K562 (cell line): Measurements from ENCODE around the gene MAP1LC3B. TPM values are rescaled to one million over a fixed set of nuclear protein-coding genes. Genes with fewer than 3 reads are reported as not detected.

ENCODE experiments used
- BRF1 ChIP-seq: IDR thresholded peaks from 3 replicates; pipeline ENCODE4 v1.6.1; 2011; ENCODE audit warnings: borderline replicate concordance, mild to moderate bottlenecking; ENCODE audit not compliant: insufficient read length; ENCODE audit errors: extremely low read depth
- CAMTA2 ChIP-seq: fragments of 250-450 bp; sonication (Bioruptor Pico); conservative IDR thresholded peaks from 2 replicates; pipeline ENCODE4 v1.5.1; 2022
- CHD4 ChIP-seq: fragments of 200-600 bp; sonication (generic); IDR thresholded peaks from 3 replicates; pipeline ENCODE4 v1.6.1; 2012; ENCODE audit warnings: low read depth, mild to moderate bottlenecking, mixed read lengths, low read length, inconsistent platforms; ENCODE audit not compliant: insufficient read depth, insufficient replicate concordance, poor library complexity, severe bottlenecking
- DIDO1 ChIP-seq: fragments of 450-650 bp; IDR thresholded peaks from 2 replicates; pipeline ENCODE4 v1.6.1; 2016; ENCODE audit warnings: low read depth, missing biosample characterization, missing genetic modification characterization
- DPF2 ChIP-seq: fragments of 450-650 bp; IDR thresholded peaks from 2 replicates; pipeline ENCODE4 v1.6.1; 2016
- ESRRA ChIP-seq: fragments of 450-650 bp; IDR thresholded peaks from 2 replicates; pipeline ENCODE4 v1.6.1; 2014; ENCODE audit warnings: low read depth, mild to moderate bottlenecking, moderate library complexity, borderline replicate concordance
- HCFC1 ChIP-seq: IDR thresholded peaks from 2 replicates; pipeline ENCODE4 v1.6.1; 2012; ENCODE audit warnings: low read depth, low read length, improper control_type of control experiment
- HSF4 ChIP-seq: fragments of 250-450 bp; sonication (Bioruptor Pico); IDR thresholded peaks from 2 replicates; pipeline ENCODE4 v2.1.2; 2022; ENCODE audit warnings: mild to moderate bottlenecking, moderate library complexity, borderline replicate concordance
- MCM2 ChIP-seq: fragments of 450-650 bp; IDR thresholded peaks from 2 replicates; pipeline ENCODE4 v1.6.1; 2017; ENCODE audit warnings: low read depth, mild to moderate bottlenecking
- NELFE ChIP-seq: IDR thresholded peaks from 2 replicates; pipeline ENCODE4 v1.6.1; 2011; ENCODE audit warnings: mild to moderate bottlenecking; ENCODE audit not compliant: insufficient read depth, insufficient read length
- NR3C1 ChIP-seq: sonication (generic); formaldehyde crosslinking; IDR thresholded peaks from 2 replicates; pipeline ENCODE4 v1.8.1; 2022; ENCODE audit warnings: missing genetic modification reagents
- PCBP1 ChIP-seq: fragments of 200-400 bp; formaldehyde crosslinking; IDR thresholded peaks from 2 replicates; pipeline ENCODE4 v1.6.1; 2018; ENCODE audit warnings: mild to moderate bottlenecking, low read depth, low read length; ENCODE audit not compliant: poor library complexity, severe bottlenecking
- RBM39 ChIP-seq: fragments of 200-400 bp; formaldehyde crosslinking; optimal IDR thresholded peaks from 2 replicates; pipeline ENCODE3; 2018; ENCODE audit warnings: low read depth, low read length
- SIN3B ChIP-seq: fragments of 450-650 bp; IDR thresholded peaks from 2 replicates; pipeline ENCODE4 v1.6.1; 2017; ENCODE audit warnings: low read depth, mild to moderate bottlenecking, moderate library complexity
- SMARCA5 ChIP-seq: fragments of 450-650 bp; IDR thresholded peaks from 2 replicates; pipeline ENCODE4 v1.6.1; 2016
- ZBTB17 ChIP-seq: fragments of 450-650 bp; formaldehyde crosslinking; IDR thresholded peaks from 2 replicates; pipeline ENCODE4 v1.4.0; 2020; ENCODE audit warnings: mild to moderate bottlenecking
- ZNF408 ChIP-seq: fragments of 250-450 bp; sonication (Bioruptor Pico); IDR thresholded peaks from 2 replicates; pipeline ENCODE4 v1.4.0; 2020; ENCODE audit warnings: low read depth, mild to moderate bottlenecking, moderate library complexity
- ZNF589 ChIP-seq: fragments of 200-800 bp; sonication (Bioruptor generic); IDR thresholded peaks from 2 replicates; pipeline ENCODE4 v1.6.1; 2016; ENCODE audit warnings: low read depth, missing genetic modification characterization, missing compliant biosample characterization
- polyA plus RNA-seq, 8 experiments: library from polyadenylated mRNA; depleted of rRNA in 4 of 8; stranded (reverse) in 5 of 8; unstranded in 3 of 8; fragments of >200 nt; fragmentation: Nextera tagmentation in 2 of 8; fragmentation: Illumina TruSeq in 1 of 8; extraction: Ambion mirVana in 2 of 8; extraction: Trizol in 1 of 8; gene quantifications; 2 replicates each; pipeline versions ENCODE4 v1.2.1 to v1.2.3, GENCODE V29; 2011 to 2014; ENCODE audit warnings: inconsistent platforms in 1 of 8, missing spikeins in 1 of 8
- total RNA-seq, 7 experiments: library from RNA; depleted of rRNA in 6 of 7; stranded (reverse); fragments of >200 nt in 6 of 7; fragmentation: Illumina TruSeq in 2 of 7; extraction: Trizol in 2 of 7; gene quantifications; 2 replicates each; pipeline versions ENCODE4 v1.2.1 to v1.2.3, GENCODE V29; 2011 to 2021; ENCODE audit warnings: low replicate concordance in 1 of 7
- TF ChIP-seq, protein P1 (sequence below): fragments of 450-650 bp; formaldehyde crosslinking; conservative IDR thresholded peaks from 2 replicates; pipeline ENCODE4 v1.4.0; 2022; ENCODE audit warnings: mild to moderate bottlenecking, missing genetic modification characterization
- TF ChIP-seq, protein P2 (sequence below): fragments of 250-450 bp; sonication (Bioruptor Pico); IDR thresholded peaks from 2 replicates; pipeline ENCODE4 v1.9.0; 2021; ENCODE audit warnings: mild to moderate bottlenecking, inconsistent platforms
- TF ChIP-seq, protein P3 (sequence below): sonication (generic); formaldehyde crosslinking; IDR thresholded peaks from 2 replicates; pipeline ENCODE4 v1.8.0; 2022; ENCODE audit warnings: mild to moderate bottlenecking, missing genetic modification reagents
- TF ChIP-seq, protein P4 (sequence below): fragments of 250-450 bp; sonication (Bioruptor Pico); IDR thresholded peaks from 2 replicates; pipeline ENCODE4 v1.8.0; 2022; ENCODE audit warnings: moderate library complexity, mild to moderate bottlenecking, inconsistent platforms

The MAP1LC3B gene
- total and polyA plus RNA-seq, 9 of the 15 experiments (the other 6 are each of a cell fraction or from before 2014, with no cell fraction given), result 16.0 to 81.5 (median 36.7) TPM

DNA sequence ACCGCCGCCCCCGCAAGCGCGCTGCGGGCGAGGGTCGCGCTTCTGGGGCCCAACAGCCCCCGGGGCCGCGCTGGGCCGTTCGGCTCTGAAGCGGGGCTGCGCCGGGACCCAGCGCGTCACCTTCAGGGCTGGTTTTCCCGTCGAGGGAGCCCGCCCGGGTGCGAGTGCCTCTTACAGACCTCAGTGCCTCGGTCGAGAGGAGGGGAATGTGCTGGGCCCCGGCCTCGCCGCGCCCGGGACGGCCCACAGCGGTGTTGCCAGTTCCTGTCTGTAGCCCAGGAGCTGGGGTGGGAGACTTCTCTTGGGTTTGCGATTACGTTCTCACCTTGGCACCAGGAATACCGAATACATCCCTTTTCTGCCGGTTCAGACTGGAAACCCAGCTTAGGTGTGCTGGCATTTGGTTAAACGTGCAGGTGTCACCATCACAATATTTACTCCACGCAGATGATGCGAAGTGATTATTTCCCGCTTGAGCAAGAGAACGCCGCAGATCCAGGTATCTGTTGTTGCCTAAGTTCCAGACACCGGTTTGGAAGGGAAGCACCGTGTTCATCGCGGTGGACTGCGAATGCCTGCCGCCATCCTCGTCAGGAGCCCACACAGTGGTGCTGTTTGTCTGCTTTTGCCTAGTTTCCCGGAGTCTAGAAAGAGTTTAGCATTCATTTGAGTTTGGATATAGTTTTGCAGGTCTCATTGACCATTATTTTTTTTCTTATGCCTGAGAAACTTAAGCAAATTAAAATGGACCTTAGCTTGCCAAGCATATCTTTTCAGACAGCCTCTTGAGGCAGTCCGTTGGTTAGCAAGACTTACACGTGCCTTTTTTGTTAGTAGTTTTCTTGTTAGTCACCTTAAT, 914 bp downstream of the MAP1LC3B start (continued):
- TF ChIP-seq MCM2, result no peak
- no peak for TF ChIP-seq NELFE
- TF ChIP-seq, protein P1, sequence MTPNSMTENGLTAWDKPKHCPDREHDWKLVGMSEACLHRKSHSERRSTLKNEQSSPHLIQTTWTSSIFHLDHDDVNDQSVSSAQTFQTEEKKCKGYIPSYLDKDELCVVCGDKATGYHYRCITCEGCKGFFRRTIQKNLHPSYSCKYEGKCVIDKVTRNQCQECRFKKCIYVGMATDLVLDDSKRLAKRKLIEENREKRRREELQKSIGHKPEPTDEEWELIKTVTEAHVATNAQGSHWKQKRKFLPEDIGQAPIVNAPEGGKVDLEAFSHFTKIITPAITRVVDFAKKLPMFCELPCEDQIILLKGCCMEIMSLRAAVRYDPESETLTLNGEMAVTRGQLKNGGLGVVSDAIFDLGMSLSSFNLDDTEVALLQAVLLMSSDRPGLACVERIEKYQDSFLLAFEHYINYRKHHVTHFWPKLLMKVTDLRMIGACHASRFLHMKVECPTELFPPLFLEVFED (CRISPR knock-in tag), result no peak
- TF ChIP-seq NR3C1 (CRISPR knock-in tag), result no peak
- TF ChIP-seq HCFC1, result no peak
- no peak for TF ChIP-seq CHD4
- no peak for TF ChIP-seq DIDO1 (tag)
- no peak for TF ChIP-seq ESRRA
- TF ChIP-seq, protein P2, sequence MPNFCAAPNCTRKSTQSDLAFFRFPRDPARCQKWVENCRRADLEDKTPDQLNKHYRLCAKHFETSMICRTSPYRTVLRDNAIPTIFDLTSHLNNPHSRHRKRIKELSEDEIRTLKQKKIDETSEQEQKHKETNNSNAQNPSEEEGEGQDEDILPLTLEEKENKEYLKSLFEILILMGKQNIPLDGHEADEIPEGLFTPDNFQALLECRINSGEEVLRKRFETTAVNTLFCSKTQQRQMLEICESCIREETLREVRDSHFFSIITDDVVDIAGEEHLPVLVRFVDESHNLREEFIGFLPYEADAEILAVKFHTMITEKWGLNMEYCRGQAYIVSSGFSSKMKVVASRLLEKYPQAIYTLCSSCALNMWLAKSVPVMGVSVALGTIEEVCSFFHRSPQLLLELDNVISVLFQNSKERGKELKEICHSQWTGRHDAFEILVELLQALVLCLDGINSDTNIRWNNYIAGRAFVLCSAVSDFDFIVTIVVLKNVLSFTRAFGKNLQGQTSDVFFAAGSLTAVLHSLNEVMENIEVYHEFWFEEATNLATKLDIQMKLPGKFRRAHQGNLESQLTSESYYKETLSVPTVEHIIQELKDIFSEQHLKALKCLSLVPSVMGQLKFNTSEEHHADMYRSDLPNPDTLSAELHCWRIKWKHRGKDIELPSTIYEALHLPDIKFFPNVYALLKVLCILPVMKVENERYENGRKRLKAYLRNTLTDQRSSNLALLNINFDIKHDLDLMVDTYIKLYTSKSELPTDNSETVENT, result 0 out of 2 replicates have a peak, but pooled peaks have one; percentile 18
- TF ChIP-seq, protein P3, sequence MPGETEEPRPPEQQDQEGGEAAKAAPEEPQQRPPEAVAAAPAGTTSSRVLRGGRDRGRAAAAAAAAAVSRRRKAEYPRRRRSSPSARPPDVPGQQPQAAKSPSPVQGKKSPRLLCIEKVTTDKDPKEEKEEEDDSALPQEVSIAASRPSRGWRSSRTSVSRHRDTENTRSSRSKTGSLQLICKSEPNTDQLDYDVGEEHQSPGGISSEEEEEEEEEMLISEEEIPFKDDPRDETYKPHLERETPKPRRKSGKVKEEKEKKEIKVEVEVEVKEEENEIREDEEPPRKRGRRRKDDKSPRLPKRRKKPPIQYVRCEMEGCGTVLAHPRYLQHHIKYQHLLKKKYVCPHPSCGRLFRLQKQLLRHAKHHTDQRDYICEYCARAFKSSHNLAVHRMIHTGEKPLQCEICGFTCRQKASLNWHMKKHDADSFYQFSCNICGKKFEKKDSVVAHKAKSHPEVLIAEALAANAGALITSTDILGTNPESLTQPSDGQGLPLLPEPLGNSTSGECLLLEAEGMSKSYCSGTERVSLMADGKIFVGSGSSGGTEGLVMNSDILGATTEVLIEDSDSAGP (CRISPR knock-in tag), result no peak
- TF ChIP-seq, protein P4, sequence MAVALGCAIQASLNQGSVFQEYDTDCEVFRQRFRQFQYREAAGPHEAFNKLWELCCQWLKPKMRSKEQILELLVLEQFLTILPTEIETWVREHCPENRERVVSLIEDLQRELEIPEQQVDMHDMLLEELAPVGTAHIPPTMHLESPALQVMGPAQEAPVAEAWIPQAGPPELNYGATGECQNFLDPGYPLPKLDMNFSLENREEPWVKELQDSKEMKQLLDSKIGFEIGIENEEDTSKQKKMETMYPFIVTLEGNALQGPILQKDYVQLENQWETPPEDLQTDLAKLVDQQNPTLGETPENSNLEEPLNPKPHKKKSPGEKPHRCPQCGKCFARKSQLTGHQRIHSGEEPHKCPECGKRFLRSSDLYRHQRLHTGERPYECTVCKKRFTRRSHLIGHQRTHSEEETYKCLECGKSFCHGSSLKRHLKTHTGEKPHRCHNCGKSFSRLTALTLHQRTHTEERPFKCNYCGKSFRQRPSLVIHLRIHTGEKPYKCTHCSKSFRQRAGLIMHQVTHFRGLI (CRISPR knock-in tag), result no peak
- no peak for TF ChIP-seq PCBP1
- no peak for TF ChIP-seq ZNF589
- TF ChIP-seq SMARCA5, result no peak
- no peak for TF ChIP-seq CAMTA2
- TF ChIP-seq HSF4 (CRISPR knock-in tag), result no peak
- peak; percentile 47; the same call in 1 of the 2 replicates for TF ChIP-seq DPF2
- TF ChIP-seq ZBTB17, result no peak
- TF ChIP-seq BRF1, result no peak
- no peak for TF ChIP-seq ZNF408 (CRISPR knock-in tag)
- no peak for TF ChIP-seq SIN3B
- no peak for TF ChIP-seq RBM39
